GM23338 (cell line): ENCODE measurements around the gene SEMA5A. TPM values are rescaled to one million over a fixed set of nuclear protein-coding genes. Genes with fewer than 3 reads are reported as not detected.

Source experiments
- ATAC-seq: fragments of 200-7000 bp; cut with Tn5 transposase; 3 replicates; pipeline ENCODE4 v1.9.1; 2020
- DNase-seq: peaks from one replicate; pipeline ENCODE4 v3.0.0-alpha.2; 2015; ENCODE audit warnings: low spot score
- H2AFZ ChIP-seq: fragments of 200-600 bp; sonication (generic); 2 replicates; pipeline ENCODE4 v1.8.0; 2016; ENCODE audit warnings: antibody characterized with exemption, mild to moderate bottlenecking, moderate library complexity
- H3F3A ChIP-seq: fragments of 200-600 bp; sonication (generic); replicated peaks from 2 replicates; pipeline ENCODE4 v1.8.0; 2017; ENCODE audit warnings: antibody characterized with exemption, mixed run types, low read depth
- H3K27ac ChIP-seq: fragments of 200-600 bp; sonication (generic); 2 replicates; pipeline ENCODE4 v1.6.1; 2016; ENCODE audit warnings: low read depth
- H3K27me3 ChIP-seq: fragments of 200-600 bp; sonication (generic); 2 replicates; pipeline ENCODE4 v1.8.0; 2016; ENCODE audit warnings: mild to moderate bottlenecking, mixed run types, moderate library complexity; ENCODE audit not compliant: insufficient read depth
- H3K36me3 ChIP-seq: fragments of 200-600 bp; sonication (generic); 2 replicates; pipeline ENCODE4 v1.8.0; 2016; ENCODE audit warnings: mild to moderate bottlenecking; ENCODE audit not compliant: insufficient read depth
- H3K4me1 ChIP-seq: fragments of 200-600 bp; sonication (generic); 2 replicates; pipeline ENCODE4 v1.8.0; 2016; ENCODE audit warnings: mild to moderate bottlenecking, moderate library complexity; ENCODE audit not compliant: insufficient read depth
- H3K4me2 ChIP-seq: fragments of 200-600 bp; sonication (generic); 2 replicates; pipeline ENCODE4 v1.7.1; 2017; ENCODE audit warnings: mixed run types
- H3K4me3 ChIP-seq: fragments of 200-600 bp; sonication (generic); 2 replicates; pipeline ENCODE4 v1.6.1; 2016; ENCODE audit warnings: mixed run types
- H3K79me2 ChIP-seq: fragments of 200-600 bp; sonication (generic); replicated peaks from 2 replicates; pipeline ENCODE4 v1.8.0; 2017; ENCODE audit warnings: mild to moderate bottlenecking; ENCODE audit not compliant: insufficient read depth
- H3K9me2 ChIP-seq: fragments of 200-600 bp; sonication (generic); 2 replicates; pipeline ENCODE4 v1.8.0; 2017; ENCODE audit not compliant: insufficient read depth
- H4K20me1 ChIP-seq: fragments of 200-600 bp; sonication (generic); replicated peaks from 2 replicates; pipeline ENCODE4 v1.8.0; 2017; ENCODE audit warnings: mild to moderate bottlenecking; ENCODE audit not compliant: insufficient read depth
- H3K27ac Mint-ChIP-seq: 2 replicates; pipeline ENCODE4 v1.8.0; 2020; ENCODE audit warnings: inconsistent platforms, mild to moderate bottlenecking, moderate library complexity, mixed read lengths
- H3K27me3 Mint-ChIP-seq: 3 replicates; pipeline ENCODE4 v1.8.0; 2022; ENCODE audit warnings: low read depth, mild to moderate bottlenecking, moderate library complexity, mixed read lengths, inconsistent platforms; ENCODE audit not compliant: insufficient read depth, poor library complexity
- H3K36me3 Mint-ChIP-seq: 3 replicates; pipeline ENCODE4 v1.8.0; 2021; ENCODE audit warnings: low read depth, mild to moderate bottlenecking, inconsistent platforms, moderate library complexity, mixed read lengths
- H3K4me1 Mint-ChIP-seq: 3 replicates; pipeline ENCODE4 v1.8.0; 2020; ENCODE audit warnings: mild to moderate bottlenecking, inconsistent platforms, mixed read lengths
- H3K4me3 Mint-ChIP-seq: 3 replicates; pipeline ENCODE4 v1.8.0; 2021; ENCODE audit warnings: moderate library complexity, mild to moderate bottlenecking, inconsistent platforms, mixed read lengths
- H3K9me3 Mint-ChIP-seq: 3 replicates; pipeline ENCODE4 v1.8.0; 2020; ENCODE audit warnings: moderate library complexity, mild to moderate bottlenecking, inconsistent platforms, mixed read lengths
- CREB1 ChIP-seq: fragments of 250-450 bp; sonication (Bioruptor Pico); IDR thresholded peaks from 2 replicates; pipeline ENCODE4 v1.5.0; 2020; ENCODE audit warnings: low read depth, mild to moderate bottlenecking, moderate library complexity
- EZH2 ChIP-seq: fragments of 200-600 bp; sonication (generic); IDR thresholded peaks from one replicate; pipeline ENCODE4 v1.8.0; 2017; ENCODE audit warnings: antibody characterized with exemption, mild to moderate bottlenecking, low read depth; ENCODE audit not compliant: unreplicated experiment
- EZH2phosphoT487 ChIP-seq: fragments of 200-600 bp; sonication (generic); IDR thresholded peaks from one replicate; pipeline ENCODE4 v1.8.1; 2018; ENCODE audit warnings: antibody characterized with exemption; ENCODE audit not compliant: unreplicated experiment
- JUNB ChIP-seq: IDR thresholded peaks from one replicate; pipeline ENCODE4 v1.6.1; 2016; ENCODE audit warnings: antibody characterized with exemption; ENCODE audit not compliant: unreplicated experiment
- NANOG ChIP-seq: IDR thresholded peaks from 2 replicates; pipeline ENCODE4 v1.6.1; 2016; ENCODE audit warnings: antibody characterized with exemption, borderline replicate concordance
- POLR2AphosphoS5 ChIP-seq: IDR thresholded peaks from 2 replicates; pipeline ENCODE4 v1.6.1; 2016; ENCODE audit warnings: antibody characterized with exemption, low read depth
- REST ChIP-seq: IDR thresholded peaks from one replicate; pipeline ENCODE4 v1.6.1; 2018; ENCODE audit warnings: antibody characterized with exemption; ENCODE audit not compliant: unreplicated experiment
- STAT1 ChIP-seq: IDR thresholded peaks from one replicate; pipeline ENCODE4 v1.6.1; 2016; ENCODE audit warnings: antibody characterized with exemption; ENCODE audit not compliant: unreplicated experiment
- ZNF114 ChIP-seq: fragments of 250-450 bp; sonication (Bioruptor Pico); IDR thresholded peaks from 2 replicates; pipeline ENCODE4 v1.5.0; 2020; ENCODE audit warnings: mild to moderate bottlenecking, moderate library complexity
- ZNF331 ChIP-seq: fragments of 250-450 bp; sonication (Bioruptor Pico); IDR thresholded peaks from 2 replicates; pipeline ENCODE4 v1.5.0; 2020; ENCODE audit warnings: low read depth, mild to moderate bottlenecking, moderate library complexity
- ZNF462 ChIP-seq: fragments of 250-450 bp; sonication (Bioruptor Pico); IDR thresholded peaks from 2 replicates; pipeline ENCODE4 v1.5.0; 2020; ENCODE audit warnings: mild to moderate bottlenecking, moderate library complexity
- polyA plus RNA-seq: library from polyadenylated mRNA; unstranded; fragments of >200 nt; fragmentation: Nextera tagmentation; extraction: Ambion mirVana; gene quantifications from 2 replicates; pipeline ENCODE4 v1.2.1, GENCODE V29; 2016
- total RNA-seq: library from RNA; depleted of rRNA; stranded (reverse); fragments of >200 nt; shearing (Covaris generic); gene quantifications from 2 replicates; pipeline ENCODE4 v1.2.3, GENCODE V29; 2014
- TF ChIP-seq, protein P1 (sequence below), 2 experiments: fragments of 200-600 bp in 1 of 2; sonication (generic) in 1 of 2; conservative IDR thresholded peaks; 2 replicates each; pipeline versions ENCODE4 v1.5.1 to v1.6.1; 2016 to 2017; ENCODE audit warnings: antibody characterized with exemption in 2 of 2, low read depth in 2 of 2, mild to moderate bottlenecking in 2 of 2, moderate library complexity in 1 of 2
- TF ChIP-seq, protein P2 (sequence below): IDR thresholded peaks from 2 replicates; pipeline ENCODE4 v1.6.1; 2016; ENCODE audit warnings: antibody characterized with exemption

The SEMA5A gene
- total and polyA plus RNA-seq, 2 experiments from 2014 or later, result 2.1 to 8.1 TPM

GRCh38 chr5:9452181-9452580, 93.7 kb downstream of the SEMA5A start:
- no peaks in the 10 kb centered on the region for H3K27me3 ChIP-seq
- peaks cover 23% of the 10 kb centered on the region for H3K4me1 ChIP-seq
- 0 out of 2 replicates have a peak, but pooled peaks cover 5% of the 10 kb centered on the region for H3K9me2 ChIP-seq
- Mint-ChIP-seq H3K4me1 (peaks cover 24% of the 10 kb centered on the region), H3K27ac (no peak overlapping the region), H3K36me3 (no peaks in the 10 kb centered on the region), H3K4me3 (no peak overlapping the region), H3K9me3 (no peaks in the 10 kb centered on the region), H3K27me3 (peaks cover 4% of the 10 kb centered on the region)
- H2AFZ ChIP-seq, result no peak overlapping the region
- H3K4me3 ChIP-seq, result no peak overlapping the region
- H4K20me1 ChIP-seq, result no peaks in the 10 kb centered on the region
- H3K36me3 ChIP-seq, result no peaks in the 10 kb centered on the region
- no peak overlapping the region for H3K4me2 ChIP-seq
- no peak for ATAC-seq
- no peak overlapping the region for H3K27ac ChIP-seq
- no peak for DNase-seq
- H3K79me2 ChIP-seq, result no peaks in the 10 kb centered on the region; the same call in 1 of the 2 replicates
- TF ChIP-seq ZNF462 (CRISPR knock-in tag) (no peak), STAT1 (no peak), CREB1 (CRISPR knock-in tag) (no peak), JUNB (no peak), EZH2 (no peak), EZH2phosphoT487 (no peak), ZNF331 (CRISPR knock-in tag) (no peak), NANOG (no peak), ZNF114 (no peak), POLR2AphosphoS5 (no peak), REST (no peak)
- TF ChIP-seq, protein P1, sequence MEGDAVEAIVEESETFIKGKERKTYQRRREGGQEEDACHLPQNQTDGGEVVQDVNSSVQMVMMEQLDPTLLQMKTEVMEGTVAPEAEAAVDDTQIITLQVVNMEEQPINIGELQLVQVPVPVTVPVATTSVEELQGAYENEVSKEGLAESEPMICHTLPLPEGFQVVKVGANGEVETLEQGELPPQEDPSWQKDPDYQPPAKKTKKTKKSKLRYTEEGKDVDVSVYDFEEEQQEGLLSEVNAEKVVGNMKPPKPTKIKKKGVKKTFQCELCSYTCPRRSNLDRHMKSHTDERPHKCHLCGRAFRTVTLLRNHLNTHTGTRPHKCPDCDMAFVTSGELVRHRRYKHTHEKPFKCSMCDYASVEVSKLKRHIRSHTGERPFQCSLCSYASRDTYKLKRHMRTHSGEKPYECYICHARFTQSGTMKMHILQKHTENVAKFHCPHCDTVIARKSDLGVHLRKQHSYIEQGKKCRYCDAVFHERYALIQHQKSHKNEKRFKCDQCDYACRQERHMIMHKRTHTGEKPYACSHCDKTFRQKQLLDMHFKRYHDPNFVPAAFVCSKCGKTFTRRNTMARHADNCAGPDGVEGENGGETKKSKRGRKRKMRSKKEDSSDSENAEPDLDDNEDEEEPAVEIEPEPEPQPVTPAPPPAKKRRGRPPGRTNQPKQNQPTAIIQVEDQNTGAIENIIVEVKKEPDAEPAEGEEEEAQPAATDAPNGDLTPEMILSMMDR (conservative IDR thresholded peaks at IDR 0.05; ENCODE audit: low read depth in 2 of 2), result no peak
- TF ChIP-seq, protein P2, sequence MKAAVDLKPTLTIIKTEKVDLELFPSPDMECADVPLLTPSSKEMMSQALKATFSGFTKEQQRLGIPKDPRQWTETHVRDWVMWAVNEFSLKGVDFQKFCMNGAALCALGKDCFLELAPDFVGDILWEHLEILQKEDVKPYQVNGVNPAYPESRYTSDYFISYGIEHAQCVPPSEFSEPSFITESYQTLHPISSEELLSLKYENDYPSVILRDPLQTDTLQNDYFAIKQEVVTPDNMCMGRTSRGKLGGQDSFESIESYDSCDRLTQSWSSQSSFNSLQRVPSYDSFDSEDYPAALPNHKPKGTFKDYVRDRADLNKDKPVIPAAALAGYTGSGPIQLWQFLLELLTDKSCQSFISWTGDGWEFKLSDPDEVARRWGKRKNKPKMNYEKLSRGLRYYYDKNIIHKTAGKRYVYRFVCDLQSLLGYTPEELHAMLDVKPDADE, result no peak
- 0 out of 2 replicates have a peak, but pooled peaks cover 3% of the 10 kb centered on the region for H3F3A ChIP-seq
